Measurements from ENCODE around the gene NPAS2. TPM values are rescaled to one million over a fixed set of nuclear protein-coding genes. Genes with fewer than 3 reads are reported as not detected.

The NPAS2 gene
- total and polyA plus RNA-seq, 5 experiments from 2014 or later: 2.0 to 9.0 (median 4.1) TPM

DNA sequence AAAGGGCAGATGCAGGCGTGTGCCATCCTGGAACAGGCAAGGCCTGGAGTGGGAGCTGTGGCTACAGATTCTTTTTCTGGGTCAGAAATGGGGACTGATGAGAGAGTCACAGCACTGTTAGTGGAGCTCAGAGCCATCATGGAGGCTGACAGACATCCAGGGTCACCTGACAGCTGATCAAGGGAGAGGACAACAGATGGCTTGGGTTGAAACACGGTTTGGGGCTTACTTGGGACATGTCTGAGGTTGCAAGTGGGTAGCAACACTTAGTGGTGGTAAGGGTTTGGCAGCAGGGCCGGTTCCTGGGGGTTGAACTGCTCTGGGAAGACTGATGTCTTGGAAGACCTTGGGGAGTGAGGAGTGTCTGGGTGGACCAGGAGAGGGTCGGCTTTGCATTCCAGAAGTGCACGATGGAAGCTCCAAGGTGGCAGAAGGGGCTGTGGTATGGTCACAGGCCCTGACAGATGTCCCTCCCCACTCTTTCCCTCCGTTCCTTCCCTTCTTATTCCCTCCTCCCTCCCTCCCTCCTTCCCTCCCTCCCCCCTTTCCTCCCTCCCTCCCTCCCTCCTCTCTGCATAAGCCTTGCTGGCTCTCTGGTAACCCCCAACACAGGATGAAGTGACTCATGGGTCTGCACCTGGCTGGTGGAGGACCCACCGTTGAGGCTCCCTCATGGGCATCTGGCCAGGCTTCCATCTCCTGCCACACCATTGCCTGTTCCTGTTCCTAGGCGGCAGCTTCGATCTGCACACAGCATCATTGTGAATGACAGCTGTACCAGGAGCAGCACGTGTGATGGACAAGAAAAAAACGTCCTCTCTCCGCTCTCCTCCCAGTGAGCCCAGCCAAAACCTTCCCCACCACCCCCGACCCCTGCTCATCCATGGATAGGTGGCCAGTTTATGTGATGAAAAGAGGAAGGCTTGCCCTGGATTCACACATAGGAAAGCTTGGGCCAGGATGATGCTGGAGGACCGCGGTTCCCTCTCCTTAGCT lies 118.4 kb downstream of the NPAS2 start:
- no peaks in the 10 kb centered on the region for H3K9me3 Mint-ChIP-seq

DNA sequence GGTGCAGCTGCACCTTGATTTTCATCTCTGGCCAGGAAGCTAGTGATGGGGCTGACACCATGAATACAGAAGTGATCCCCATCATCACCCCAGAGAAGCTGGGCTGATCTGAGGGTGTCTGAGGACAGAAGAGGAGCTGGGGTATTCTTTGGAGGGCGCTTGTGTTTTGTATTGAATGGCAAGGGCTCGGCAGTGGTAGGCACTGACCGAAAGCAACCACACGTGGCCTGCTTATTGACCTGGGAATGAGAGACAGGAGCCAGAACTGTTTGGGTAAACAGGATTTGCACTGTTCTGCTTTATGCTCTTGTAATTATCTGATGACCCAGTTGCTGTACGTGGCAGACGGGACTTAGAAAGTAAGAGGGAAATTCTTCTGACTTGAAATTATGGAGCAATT lies 119.5 kb downstream of the NPAS2 start:
- H3K27ac Mint-ChIP-seq: peak overlapping the region in 2 of 10 donors; percentile 40 to 49
- H3K36me3 Mint-ChIP-seq: peaks cover 0 to 27% (median 3%) of the 10 kb centered on the region in 3 donors
- no peaks in the 10 kb centered on the region for H3K27me3 Mint-ChIP-seq
- POLR2A ChIA-PET: no interaction called here
- H3K9me3 Mint-ChIP-seq: no peaks in the 10 kb centered on the region
- peak overlapping the region in 1 of 10 donors; percentile 15 for H3K4me3 Mint-ChIP-seq
- ATAC-seq (no peak), DNase-seq (no peak)
- peaks cover 18 to 26% (median 19%) of the 10 kb centered on the region in 4 donors for H3K4me1 Mint-ChIP-seq

More for the DNA sequence above, 118.4 kb downstream of the NPAS2 start:
- no peak for DNase-seq
- H3K27ac Mint-ChIP-seq: peak overlapping the region in 4 of 10 donors; percentile 47 to 85 (median 48)
- no peaks in the 10 kb centered on the region for H3K27me3 Mint-ChIP-seq
- peaks cover 18 to 26% (median 19%) of the 10 kb centered on the region in 4 donors for H3K4me1 Mint-ChIP-seq
- POLR2A ChIA-PET: no interaction called here
- ATAC-seq: no peak
- H3K36me3 Mint-ChIP-seq: peaks cover 0 to 24% (median 3%) of the 10 kb centered on the region in 3 donors
- no peak overlapping the region for H3K4me3 Mint-ChIP-seq

DNA sequence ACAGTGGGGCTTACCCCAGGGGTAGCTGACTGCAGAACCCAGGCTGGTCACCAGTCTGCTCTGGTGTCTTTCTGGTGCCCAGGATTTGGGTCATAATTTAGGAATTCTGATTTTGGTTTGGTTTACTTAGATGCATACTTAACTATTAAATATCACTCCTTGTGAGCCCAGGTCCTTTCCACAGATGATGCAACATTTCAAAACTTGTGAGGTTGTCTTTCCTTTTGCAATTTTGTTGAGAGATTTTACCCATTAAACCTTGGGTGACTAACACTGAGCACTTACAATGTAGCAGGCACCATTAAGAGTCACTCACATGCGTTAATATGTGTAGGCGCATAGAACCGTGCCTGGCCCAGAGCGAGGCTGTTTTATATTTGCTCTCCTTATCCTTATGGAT lies 120.3 kb downstream of the NPAS2 start:
- no peaks in the 10 kb centered on the region for H3K9me3 Mint-ChIP-seq
- peaks cover 0 to 25% (median 5%) of the 10 kb centered on the region in 3 donors for H3K36me3 Mint-ChIP-seq
- ATAC-seq: no peak
- peaks cover 18 to 26% (median 19%) of the 10 kb centered on the region in 4 donors for H3K4me1 Mint-ChIP-seq
- H3K27me3 Mint-ChIP-seq: peaks cover 0 to under 1% (median 0%) of the 10 kb centered on the region in 5 donors
- POLR2A ChIA-PET: no interaction called here
- peak overlapping the region in 7 of 10 donors; percentile 30 to 94 (median 84) for H3K27ac Mint-ChIP-seq
- H3K4me3 Mint-ChIP-seq: peak overlapping the region in 5 of 10 donors; percentile 68 to 85 (median 73)
- DNase-seq: no peak

DNA sequence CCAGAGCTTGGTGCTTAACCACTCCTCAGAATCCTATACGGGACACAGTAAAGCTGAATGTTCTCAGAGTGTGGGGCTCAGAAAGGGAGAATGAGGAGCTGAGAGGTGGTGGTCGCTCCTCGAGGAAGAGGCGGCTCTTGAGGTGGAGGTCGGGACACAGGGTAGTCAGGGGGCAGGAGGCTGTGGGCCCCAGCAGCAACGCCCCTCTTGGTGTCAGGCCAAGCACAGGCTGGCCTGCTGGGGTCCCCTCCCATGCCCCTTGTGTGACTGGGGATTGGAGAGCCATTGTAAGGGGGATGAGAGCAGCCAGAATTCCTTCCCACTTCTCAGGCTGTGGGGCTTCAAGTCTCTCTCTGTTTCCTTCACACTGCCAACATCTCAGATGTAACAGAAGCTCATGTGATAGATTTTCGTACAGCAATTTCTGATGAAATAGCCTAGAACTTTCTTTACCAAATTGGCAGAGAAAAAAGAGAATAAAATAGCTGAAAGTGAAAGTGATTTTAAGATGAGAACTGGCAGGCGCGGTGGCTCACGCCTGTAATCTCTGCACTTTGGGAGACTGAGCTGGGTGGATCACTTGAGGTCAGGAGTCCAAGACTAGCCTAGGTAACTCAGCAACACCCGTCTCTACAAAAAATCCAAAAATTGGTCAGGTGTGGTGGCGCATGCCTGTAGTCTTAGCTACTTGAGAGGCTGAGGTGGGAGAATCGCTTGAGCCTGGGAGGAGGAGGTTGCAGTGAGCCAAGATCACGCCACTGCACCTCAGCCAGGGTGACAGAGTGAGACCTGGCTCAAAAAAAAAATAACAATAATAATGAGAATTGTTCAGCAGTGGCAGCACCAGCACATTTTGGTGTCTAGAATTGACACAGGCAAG lies 121.1 kb downstream of the NPAS2 start:
- ATAC-seq (peak in 1 of 2 donors; percentile 25), DNase-seq (no peak)
- peak overlapping the region; percentile 58 to 85 (median 72) for H3K4me3 Mint-ChIP-seq
- no peaks in the 10 kb centered on the region for H3K9me3 Mint-ChIP-seq
- peaks cover 0 to 23% (median 2%) of the 10 kb centered on the region in 3 donors for H3K36me3 Mint-ChIP-seq
- peak overlapping the region; percentile 57 to 94 (median 82) for H3K27ac Mint-ChIP-seq
- H3K4me1 Mint-ChIP-seq: peaks cover 18 to 27% (median 19%) of the 10 kb centered on the region in 4 donors
- POLR2A ChIA-PET: no interaction called here
- H3K27me3 Mint-ChIP-seq: peaks cover 0 to 1% (median 0%) of the 10 kb centered on the region in 5 donors

DNA sequence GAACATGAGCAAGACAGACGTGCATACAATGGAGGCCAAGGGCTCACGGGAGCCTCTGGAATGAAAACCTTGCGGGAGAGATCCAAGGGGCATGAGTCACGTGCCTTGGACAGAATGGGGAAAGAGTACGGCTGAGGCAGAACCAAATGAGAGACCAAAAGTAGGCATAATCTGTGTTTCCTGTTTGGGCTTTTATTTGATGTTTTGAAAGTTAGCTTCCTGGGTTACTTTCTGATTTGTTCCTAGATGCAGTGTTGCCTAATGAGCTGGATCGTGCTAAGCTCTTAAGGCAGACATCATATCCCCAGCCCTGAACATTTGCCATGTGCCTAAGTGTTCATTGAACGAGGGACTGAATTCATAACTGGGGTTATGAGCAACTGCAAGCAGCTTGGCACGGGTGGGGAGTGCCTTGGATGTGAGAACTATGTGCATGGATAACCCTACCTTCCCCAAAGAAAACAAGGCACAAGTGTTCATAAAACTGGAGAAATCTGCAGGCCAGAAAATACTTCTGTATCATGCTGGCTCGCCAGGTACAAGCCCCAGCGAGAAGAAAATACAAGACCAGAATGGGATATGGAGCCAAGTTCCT lies 121.8 kb downstream of the NPAS2 start:
- no peaks in the 10 kb centered on the region for H3K9me3 Mint-ChIP-seq
- ATAC-seq: peak in 1 of 2 donors; percentile 53
- H3K4me3 Mint-ChIP-seq: peak overlapping the region; percentile 58 to 85 (median 72)
- H3K27me3 Mint-ChIP-seq: peaks cover 0 to 7% (median 0%) of the 10 kb centered on the region in 5 donors
- H3K4me1 Mint-ChIP-seq: peaks cover 18 to 33% (median 22%) of the 10 kb centered on the region in 4 donors
- peak in 1 of 10 donors; percentile 7 for DNase-seq
- peaks cover 0 to 24% (median 2%) of the 10 kb centered on the region in 3 donors for H3K36me3 Mint-ChIP-seq
- POLR2A ChIA-PET: no interaction called here
- peak overlapping the region; percentile 57 to 94 (median 80) for H3K27ac Mint-ChIP-seq

DNA sequence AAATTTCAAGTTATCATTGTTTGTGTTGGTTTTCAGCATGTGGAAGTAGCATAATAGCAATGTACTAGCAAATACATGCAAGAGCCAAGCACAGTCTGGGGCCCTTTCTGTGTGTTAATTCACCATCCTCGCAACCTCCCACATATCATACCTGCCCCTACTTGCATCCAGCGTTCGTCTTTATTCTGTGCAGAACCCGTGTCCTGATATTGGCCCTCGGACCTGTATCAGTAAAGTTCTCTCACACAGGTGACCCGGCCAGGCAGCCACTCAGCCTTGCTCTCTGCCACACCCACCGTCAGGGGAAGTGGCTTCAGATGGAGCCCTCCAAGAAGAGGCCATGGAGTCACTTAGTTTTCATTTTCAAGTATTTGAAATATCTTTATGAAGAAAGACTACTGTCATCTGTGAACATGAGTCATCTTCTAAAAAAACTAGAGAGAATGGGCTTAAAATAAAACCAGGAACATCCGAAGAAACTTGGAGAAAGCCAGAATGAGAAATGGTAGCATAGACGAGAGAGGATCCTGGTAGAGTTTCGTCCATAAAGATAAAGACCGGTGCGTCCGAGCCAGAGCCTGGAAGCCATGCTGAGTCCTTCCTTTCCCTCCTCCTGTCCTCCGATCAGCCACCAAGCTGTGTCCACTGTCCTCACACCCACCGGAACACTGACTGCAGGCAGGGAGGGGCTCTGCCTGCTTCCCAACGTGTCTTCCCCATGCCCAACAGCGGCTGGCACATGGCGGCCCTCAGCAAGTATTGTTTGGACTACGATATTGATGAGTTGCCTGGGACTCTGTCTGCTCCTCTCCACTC lies 124.9 kb downstream of the NPAS2 start:
- POLR2A ChIA-PET: no interaction called here
- peak overlapping the region in 1 of 10 donors; percentile 1 for H3K27ac Mint-ChIP-seq
- DNase-seq (no peak), ATAC-seq (no peak)
- H3K4me3 Mint-ChIP-seq: no peak overlapping the region
- H3K36me3 Mint-ChIP-seq: peaks cover 0 to 35% (median 7%) of the 10 kb centered on the region in 3 donors
- peaks cover 18 to 33% (median 20%) of the 10 kb centered on the region in 4 donors for H3K4me1 Mint-ChIP-seq
- H3K9me3 Mint-ChIP-seq: no peaks in the 10 kb centered on the region
- H3K27me3 Mint-ChIP-seq: peaks cover 0 to 9% (median 0%) of the 10 kb centered on the region in 5 donors

DNA sequence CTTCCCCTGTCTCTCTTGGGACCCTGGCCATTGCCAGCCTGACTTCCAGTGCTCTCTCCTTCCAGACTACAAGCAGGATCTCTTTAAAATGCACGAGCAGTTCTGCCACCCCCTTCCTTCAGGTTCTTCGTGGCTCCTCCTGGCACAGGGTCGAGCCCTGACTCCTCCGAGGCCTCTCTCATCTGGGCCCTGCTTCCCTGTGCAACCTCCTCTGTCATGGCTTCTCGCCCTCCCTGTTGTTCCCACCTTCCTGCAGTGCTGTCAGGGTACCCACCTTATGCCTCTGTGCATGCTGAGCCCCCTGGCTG lies 125.4 kb downstream of the NPAS2 start:
- POLR2A ChIA-PET: no interaction called here
- Mint-ChIP-seq H3K36me3 (peaks cover 0 to 40% (median 7%) of the 10 kb centered on the region in 3 donors), H3K27me3 (peaks cover 0 to 9% (median 0%) of the 10 kb centered on the region in 5 donors), H3K4me1 (peaks cover 17 to 27% (median 20%) of the 10 kb centered on the region in 4 donors), H3K9me3 (no peaks in the 10 kb centered on the region), H3K27ac (peak overlapping the region in 3 of 10 donors; percentile 1 to 65 (median 52)), H3K4me3 (no peak overlapping the region)
- no peak for ATAC-seq
- no peak for DNase-seq

DNA sequence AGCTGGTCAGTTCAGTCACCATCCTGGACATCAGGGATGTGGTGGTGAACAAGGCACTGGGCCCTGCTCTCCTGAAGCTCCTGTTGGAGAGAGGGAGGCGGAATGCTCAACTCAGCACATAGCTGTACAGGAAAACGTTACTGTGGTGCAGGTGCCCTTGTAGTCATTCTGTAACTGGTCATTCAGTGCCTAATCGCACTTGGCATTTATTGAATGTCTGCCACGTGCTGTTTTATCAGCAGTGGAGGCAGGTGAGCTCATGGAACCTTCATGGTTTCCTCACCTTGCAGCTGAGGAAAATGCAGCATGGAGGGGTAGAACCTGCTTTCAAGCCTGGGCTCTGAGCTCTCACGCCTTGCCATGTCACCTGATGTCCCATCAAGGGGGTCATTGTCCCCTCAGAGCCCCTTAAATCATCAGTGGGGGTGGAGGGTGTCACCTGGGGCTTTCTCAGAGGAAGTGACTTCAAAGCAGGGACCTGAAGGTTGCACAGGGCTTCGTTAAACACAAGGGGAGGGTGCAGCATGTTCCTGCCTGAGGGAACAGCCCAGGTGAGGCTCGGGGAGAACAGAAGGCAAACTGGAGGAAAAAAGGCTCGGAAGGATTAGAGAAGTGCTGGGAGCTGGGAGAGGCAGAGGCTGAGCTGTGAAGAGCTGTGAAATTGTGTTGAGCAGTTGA lies 126.1 kb downstream of the NPAS2 start:
- POLR2A ChIA-PET: no interaction called here

DNA sequence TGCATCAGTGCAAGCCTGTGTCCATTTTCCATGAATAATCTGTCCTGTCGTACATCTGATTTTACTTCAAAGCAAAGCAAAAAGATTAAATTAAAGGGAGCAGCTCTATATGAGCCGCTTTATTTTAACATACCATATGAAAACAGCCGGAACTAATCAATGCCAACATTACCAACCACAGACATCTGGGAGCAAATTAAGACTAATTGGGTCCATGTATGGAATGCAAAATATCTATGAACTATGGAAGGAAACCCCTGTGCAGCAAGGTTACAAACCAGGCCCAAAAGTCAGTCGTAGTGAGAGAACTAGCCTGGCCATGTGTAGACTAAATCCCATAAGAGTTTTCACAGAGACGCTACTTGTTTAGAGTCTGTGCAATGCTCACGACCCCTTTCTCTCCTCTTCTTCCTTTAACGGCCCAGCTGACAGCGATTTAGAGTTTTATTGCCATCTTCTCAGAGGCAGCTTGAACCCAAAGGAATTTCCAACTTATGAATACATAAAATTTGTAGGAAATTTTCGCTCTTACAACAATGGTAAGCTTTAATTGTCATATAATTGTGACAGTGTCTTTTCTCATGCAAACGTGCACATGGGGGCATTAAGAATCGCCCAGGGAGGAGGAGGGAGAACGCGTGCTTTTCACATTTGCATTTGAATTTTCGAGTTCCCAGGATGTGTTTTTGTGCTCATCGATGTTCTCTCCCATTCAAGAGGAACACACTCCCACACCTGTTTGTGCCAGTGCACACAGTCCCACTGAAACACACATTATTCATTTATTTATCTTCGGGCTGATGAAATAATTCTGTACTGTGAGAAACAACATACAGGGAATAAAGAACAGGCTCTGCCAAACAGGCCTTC lies 129.2 kb downstream of the NPAS2 start:
- ATAC-seq (no peak), DNase-seq (no peak)
- Mint-ChIP-seq H3K4me1 (peaks cover 3 to 26% (median 8%) of the 10 kb centered on the region in 4 donors), H3K27me3 (peaks cover 0 to 9% (median 0%) of the 10 kb centered on the region in 5 donors), H3K27ac (no peak overlapping the region), H3K9me3 (no peaks in the 10 kb centered on the region), H3K4me3 (no peak overlapping the region), H3K36me3 (peaks cover 0 to 48% (median 7%) of the 10 kb centered on the region in 3 donors)
- POLR2A ChIA-PET: interaction anchor here (0.6 kb wide), 1 partner anchor 807 kb away, joined by 3 read pairs; no protein-coding TSS in a partner anchor

More for the DNA sequence above, 126.1 kb downstream of the NPAS2 start:
- Mint-ChIP-seq H3K4me1 (peaks cover 10 to 21% (median 14%) of the 10 kb centered on the region in 4 donors), H3K9me3 (no peaks in the 10 kb centered on the region), H3K36me3 (peaks cover 0 to 44% (median 7%) of the 10 kb centered on the region in 3 donors), H3K27me3 (peaks cover 0 to 9% (median 0%) of the 10 kb centered on the region in 5 donors), H3K4me3 (no peak overlapping the region), H3K27ac (peak overlapping the region in 1 of 10 donors; percentile 65)
- DNase-seq (no peak), ATAC-seq (no peak)

DNA sequence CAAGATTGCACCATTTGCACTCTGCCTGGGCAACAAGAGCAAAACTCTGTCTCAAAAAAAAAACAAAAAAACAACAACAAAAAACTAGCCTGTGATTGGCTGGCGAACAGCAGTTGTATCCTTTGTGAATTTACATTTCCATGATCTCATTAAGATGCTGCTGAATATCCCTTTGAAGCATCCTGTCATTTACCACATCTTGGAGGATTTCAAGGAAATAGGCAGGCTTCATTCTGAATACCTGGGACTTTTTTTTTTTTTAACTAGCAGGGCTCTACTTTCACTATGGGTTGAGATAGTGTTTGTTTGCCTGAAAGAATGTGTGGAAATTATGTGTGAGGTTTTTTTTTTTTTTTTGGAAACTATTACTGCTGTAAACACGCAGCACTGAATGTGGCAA lies 132.6 kb downstream of the NPAS2 start:
- POLR2A ChIA-PET: no interaction called here
- Mint-ChIP-seq H3K9me3 (no peaks in the 10 kb centered on the region), H3K27me3 (peaks cover 0 to 2% (median 0%) of the 10 kb centered on the region in 5 donors), H3K27ac (no peak overlapping the region), H3K4me1 (peaks cover 3 to 20% (median 5%) of the 10 kb centered on the region in 4 donors), H3K36me3 (peaks cover 0 to 34% (median 5%) of the 10 kb centered on the region in 3 donors), H3K4me3 (no peak overlapping the region)
- ATAC-seq (no peak), DNase-seq (no peak)

Measured in naive thymus-derived CD8-positive, alpha-beta T cell (primary cell).